Inflammatory macrophage treated with lipopolysaccharide for 1 hour (primary cell): Measurements from ENCODE around the gene UBE2E2.

Source experiments
- DNase-seq, 2 donors: peaks; one replicate each; pipeline ENCODE4 v3.0.0-alpha.2; 2020 to 2022

UBE2E2 gene

DNA sequence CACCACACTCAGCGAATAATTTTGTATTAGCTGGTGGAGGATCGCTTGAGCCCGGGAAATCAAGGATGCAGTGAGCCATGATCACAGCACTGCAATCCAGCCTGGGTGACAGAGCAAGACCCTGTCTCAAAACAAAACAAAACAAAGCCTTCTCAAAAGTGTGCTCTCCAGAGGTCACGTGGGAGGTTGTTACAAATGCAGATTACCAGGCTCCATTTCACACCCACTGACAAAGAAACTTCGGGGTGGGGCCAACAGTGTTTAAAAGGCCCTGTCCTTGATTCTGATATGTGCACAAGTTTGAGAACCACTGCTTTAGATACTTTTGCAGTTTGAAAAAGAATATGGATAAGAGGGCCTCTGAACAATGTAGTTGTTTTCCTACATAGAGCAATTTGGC lies 80.5 kb downstream of the UBE2E2 start:
- no peak for DNase-seq

DNA sequence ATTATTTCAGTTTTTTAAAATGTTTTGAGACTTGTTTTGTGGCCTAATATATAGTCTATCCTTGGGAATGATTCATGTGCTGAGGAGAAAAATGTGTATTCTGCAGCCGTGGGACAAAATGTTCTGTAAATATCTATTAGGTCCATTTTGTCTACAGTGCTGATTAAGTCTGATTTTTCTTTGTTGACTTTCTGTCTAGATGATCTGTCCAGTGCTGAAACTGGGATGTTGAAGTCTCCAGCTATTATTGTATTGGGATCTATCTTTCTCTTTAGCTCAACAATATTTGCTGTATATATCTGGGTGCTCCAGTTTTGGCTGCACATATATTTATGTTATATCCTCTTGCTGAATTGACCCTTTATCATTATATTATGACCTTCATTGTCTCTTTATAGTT lies 85.2 kb downstream of the UBE2E2 start:
- no peak for DNase-seq

DNA sequence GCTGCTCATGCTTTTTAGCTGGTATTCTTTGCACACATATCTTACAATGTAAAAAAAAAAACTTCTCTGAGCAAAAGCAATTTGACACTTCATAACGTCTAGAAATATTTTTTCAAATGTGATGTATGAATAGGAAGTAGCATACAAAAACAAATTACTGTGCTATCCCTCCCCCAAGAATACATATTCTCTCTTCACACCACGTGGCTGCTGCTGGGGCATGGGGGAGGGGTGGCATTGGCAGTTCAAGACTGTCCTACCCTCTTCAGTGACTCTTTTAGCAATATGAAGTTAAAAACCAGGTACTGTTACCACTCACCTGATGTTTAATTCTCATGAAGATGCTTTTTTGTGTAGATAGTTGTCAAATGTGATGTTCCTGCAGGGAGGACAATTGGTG lies 85.6 kb downstream of the UBE2E2 start:
- DNase-seq, result no peak

DNA sequence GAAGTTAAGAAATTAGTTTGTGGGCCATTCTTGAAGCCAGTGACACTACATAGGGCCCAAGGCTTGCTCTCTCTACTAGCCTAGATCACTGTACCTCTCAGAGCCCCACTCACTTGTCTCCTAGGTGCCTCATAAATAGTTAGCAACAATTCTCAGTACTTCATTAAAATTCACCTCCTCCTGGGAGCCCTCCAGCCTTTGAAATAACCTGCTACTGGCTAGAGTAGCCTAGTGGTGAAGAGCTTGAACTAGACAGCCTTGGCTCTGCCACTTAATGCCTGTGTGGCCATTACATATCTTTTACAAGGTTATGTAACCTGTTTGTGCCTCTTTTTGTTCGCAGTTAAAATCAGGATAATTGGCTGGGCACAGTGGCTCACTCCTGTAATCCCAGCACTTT lies 89.3 kb downstream of the UBE2E2 start:
- no peak for DNase-seq

DNA sequence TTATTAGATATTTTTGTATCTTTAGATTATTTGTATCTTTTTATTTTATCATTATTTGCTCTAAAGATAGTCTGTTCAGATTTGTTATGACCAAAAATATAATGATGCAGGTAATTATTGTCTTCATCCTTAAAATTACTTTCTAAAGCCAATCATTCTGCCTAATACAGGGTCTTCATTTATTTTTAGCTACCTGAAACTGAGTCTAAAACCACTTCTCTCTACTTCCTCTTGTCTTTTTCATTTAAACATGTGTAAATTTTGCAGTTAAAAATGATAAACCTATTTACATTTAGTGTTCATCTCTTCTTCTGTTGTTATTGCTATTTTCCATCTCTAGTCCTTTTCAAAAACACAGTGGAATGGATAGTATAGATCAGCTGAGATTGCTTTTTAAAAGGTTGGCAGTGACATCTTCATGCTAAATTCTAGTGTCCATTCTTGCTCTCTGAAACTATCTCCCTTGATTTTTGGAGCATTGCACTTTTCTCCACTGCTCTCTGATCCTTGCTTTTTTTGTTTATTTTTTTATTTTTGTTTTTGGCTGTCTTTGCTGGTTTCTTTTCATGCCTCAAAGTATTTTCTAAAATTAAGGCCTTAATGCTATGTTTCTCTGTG lies 91.8 kb downstream of the UBE2E2 start:
- DNase-seq, result no peak

DNA sequence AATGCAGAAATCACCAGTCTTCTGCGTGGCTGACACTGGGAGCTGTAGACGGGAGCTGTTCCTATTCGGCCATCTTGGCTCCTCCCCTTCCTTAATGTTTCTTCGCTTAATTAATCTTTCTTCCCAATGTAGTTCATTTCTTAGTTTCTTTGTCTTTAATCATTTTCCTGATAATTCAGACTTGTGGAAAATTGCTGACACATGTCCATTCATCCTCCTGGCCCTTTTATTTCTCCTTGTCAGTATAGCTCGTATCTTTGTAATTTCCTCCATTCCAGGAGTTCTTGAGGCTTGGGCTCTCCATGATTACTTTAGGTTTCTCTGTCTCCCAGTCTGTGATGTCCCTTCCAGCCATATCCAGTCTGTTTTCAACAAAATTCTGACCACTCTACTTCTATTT lies 98.7 kb downstream of the UBE2E2 start:
- DNase-seq, result no peak

DNA sequence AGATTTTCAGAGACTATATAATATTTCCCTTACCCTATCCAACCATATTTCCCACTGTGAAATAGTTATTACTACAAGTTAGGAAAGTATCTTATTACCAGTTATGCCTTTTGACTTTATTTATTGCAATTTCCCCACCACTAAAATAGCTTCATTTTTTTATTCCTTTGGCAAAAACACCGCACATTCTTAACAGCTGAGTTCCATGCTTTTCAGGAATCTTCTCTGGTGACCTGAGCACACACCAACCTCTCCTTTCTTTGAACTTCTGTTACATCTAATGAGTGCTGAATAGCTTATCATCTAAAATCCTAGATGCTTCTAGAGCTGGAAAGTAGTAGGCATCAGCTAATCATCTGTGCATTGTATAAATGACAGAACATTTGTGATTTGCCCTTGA lies 99.1 kb downstream of the UBE2E2 start:
- no peak for DNase-seq

DNA sequence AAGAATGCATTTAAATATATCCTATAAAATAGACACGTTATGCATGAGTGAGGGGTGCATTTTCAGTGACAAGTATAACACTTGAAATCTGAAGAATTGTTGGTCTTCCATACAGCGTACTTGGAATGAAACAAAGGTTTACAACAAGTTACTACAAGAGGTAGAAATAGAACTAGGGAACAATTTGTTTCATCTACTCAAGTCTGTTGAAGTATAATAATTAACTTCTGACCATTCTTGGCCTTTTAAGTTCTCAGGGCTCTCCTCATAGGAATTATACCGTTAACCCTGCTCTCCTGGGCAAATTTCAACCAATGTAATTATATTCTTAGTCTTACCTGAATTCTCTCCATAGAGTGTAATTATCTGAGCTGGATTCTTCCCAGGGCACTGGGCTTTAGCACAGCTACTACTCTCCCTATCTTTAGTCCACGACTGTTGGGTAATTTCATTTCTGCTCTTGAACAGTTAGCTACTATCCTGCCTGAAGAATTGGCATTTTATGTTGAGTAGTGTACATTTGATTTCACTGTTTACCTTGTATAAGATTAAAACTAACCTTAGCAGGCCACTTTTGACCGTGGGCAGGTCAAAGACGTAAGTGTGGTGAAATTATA lies 100.6 kb downstream of the UBE2E2 start:
- DNase-seq, result no peak

DNA sequence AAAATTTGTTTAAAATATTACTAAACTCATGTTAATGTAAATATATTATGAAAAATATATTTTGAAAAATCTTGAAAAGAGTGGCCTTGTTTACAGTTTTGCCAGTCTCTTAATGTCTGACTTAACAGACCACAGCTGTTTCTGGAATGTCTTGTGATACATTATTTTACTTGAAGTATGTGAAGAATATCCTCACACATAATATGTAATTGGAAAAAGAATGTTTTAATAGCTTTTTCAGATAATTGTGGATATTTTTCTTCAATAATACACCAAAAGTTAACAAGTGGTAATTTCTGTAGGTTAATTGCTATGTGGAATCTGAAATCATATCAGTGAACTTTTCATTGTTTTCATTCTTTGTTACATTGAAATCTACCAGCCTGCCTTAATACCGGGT lies 101.3 kb downstream of the UBE2E2 start:
- no peak for DNase-seq

DNA sequence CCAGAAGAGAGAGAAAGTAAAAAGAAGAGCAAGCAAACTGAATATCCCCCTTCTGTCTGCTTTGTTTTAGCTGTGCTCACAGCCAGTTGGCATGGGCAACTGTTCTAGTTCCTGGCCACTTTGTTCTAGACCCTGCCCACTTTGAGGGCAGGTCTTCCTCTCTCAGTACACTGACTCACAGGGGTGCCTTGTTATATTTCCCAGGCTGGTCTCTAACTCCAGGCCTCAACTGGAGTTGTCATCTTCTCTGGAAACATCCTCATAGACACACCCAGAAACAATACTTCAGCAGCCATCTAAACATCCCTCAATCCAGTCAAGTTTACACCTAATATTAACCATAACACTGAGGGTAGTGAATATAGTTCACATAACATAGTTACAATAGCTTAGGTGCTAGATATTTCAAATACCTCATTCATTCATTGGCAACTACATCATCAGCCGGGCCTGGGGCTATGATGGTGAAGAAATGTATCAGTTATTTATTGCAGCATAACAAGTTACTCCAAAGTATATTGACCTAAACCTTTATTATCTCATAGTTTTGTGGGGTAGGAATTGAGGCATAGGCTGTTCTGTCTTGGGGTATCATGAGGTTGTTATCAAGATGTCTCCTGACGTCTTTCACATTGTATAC lies 106.0 kb downstream of the UBE2E2 start:
- DNase-seq, result no peak

DNA sequence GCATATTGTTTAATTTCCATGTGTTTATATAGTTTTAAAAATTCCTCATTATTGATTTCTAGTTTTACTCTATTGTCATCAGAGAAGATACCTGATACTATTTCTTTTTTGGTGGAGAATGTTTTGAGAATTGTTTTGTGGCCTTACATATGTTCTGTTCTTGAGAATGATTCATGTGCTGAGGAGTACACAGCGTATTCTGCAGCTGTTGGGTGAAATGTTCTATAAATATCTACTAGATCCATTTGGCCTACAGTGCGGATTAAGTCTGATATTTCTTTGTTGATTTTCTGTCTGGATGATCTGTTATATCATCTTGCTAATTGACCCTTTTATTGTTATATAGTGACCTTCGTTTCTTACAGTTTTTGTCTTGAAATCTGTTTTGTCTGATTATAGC lies 109.7 kb downstream of the UBE2E2 start:
- no peak for DNase-seq

DNA sequence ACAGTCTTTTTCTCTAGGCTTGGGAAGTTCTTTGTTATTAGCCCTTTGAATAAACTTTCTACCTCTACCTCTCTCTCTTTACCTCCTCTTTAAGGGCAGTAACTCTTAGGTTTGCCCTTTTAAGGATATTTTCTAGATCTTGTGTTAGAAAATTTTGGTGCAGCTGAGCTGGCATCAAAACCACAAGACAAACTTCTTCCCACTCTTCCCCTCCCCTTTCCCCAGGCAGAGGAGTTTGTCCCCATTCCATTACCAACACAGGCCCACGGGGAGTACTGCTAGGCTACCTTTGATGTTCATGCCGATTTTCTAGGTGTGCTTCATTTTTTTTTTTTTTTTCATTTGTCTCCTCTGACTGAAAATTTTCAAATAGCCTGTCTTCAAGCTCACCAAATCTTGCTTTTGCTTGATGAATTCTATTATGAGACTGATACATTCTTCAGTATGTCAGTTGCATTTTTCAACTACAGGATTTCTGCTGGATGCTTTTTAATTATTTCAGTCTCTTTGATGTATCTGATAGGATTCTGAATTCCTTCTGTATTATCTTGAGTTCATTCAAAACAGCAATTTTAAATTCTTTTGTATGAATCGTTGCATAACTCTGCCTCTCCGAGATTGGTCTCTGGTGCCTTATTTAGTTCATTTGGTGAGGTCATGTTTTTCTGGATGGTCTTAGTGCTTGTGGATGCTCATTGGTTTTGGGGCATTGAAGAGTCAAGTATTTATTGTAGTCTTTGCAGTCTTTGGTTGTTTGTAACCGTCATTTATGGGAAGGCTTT lies 112.0 kb downstream of the UBE2E2 start:
- no peak for DNase-seq

DNA sequence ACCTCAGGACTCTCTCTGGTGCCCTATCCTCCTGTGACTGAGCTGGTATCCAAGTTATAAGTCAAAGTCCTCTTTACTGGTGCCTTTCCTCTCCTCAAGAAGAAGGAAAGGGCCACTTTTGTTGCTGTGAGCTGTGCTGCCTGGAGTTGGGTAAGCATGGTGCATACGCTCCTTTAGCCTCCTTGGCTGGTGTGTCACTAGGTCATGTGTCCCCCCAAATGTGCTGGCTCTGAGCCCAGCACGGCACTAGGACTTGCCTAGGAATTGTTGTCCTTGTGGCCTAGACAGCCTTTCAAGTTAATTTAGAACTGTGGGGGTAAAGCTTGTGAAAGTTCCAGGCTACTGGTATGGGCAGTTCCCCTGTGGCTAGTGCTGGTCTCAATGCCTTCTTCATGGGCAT lies 113.8 kb downstream of the UBE2E2 start:
- DNase-seq, result no peak

DNA sequence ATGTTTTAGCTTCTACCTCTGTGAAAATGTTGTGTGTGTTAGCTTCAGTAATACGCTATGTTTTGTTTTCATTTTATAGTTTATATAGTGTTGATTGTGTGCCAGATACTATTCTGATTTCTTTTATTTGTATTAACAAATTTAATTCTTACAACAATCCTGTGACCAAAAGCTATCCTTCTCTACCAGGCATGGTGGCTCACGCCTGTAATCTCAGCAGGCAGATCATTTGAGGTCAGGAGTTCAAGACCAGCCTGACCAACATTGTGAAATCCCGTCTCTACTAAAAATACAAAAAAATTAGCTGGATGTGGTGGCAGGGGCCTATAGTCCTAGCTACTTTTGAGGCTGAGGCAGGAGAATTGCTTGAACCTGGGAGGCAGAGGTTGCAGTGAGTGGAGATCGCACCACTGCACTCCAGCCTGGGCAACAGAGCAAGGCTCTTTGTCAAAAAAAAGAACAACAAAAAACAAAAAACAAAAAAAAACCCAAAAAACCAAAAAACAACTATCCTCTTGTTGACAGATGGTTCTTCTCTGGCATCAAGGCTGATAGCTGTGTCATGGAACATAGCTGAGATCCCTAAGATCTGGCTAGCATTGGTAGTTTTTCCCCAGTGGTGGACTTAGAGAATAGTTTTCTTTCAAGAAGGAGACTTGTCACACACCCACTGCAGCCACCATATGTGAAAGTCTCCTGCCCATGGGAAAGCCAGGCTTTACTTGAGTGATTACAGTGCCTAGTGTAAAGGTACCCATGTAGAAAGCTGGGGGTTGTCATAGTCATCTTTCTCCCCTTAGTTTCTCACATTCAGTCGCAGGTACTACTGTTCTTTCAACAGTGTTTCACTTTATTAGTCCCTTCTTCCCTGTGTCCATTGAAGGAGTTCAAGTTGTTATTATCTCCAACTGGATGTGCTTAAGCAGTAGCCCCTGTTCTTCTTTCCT lies 116.5 kb downstream of the UBE2E2 start:
- DNase-seq, result no peak

DNA sequence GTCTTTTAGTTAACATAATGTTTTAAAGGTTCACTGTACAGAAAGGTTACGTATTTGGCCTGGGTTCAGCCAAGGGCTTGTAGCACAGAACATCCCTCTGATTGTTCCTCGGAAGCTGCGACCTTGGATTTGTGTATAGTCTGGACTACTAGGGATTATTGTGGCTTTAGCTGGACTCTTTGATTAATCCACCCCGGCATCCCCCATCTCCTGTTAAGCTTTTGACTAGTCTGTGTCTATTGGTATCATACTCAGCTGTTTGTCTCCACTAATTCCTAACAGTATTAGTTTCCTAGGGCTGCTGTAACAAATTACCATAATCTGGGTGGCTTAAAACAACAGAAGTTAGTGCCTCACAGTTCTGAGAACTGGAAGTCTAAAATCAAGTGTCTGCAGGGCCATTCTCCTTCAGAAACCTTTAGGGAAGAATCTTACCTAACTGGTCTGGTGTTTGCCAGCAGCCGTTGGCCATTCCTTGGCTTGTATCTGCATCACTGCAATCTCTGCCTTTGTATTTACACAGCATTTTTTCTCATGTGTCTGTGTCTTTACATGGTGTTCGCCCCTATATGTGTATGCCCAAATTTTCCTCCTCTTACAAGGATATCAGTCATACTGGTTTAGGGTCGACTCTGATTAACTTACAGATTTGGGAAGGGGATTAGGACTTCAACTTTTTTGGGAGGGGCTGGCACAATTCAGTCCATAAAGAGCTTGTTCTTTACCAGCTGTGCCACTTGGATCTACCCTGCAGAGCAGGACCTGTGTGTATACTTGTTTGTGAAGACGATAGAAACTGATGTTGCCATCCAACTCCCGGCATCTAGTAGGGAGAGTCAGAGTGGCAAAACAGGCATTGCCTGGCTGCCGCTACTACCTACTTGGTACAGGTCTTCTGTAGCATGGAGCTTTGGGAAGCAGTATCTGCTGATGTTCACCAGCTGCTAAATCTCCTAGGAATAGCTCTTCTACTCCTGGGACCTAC lies 117.8 kb downstream of the UBE2E2 start:
- DNase-seq, result no peak

DNA sequence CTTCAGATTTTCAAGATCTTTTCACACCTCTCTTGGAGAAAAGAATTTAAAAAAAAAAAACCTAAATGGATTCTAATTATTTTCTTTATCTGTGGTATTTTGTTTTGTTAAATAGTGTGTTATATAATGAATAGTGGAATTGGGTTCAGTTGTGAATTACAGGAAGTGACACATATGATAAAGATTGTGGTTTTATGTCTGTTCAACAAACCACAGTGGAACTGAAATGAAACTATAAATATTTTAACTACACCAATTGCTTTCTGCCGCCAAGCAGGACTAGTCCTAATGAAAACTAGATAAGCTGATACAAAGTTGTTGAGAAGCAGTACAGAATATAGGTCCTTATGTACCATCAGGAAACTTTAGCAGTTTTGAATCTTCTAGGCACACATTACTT lies 121.6 kb downstream of the UBE2E2 start:
- peak; percentile 22 to 25 for DNase-seq

DNA sequence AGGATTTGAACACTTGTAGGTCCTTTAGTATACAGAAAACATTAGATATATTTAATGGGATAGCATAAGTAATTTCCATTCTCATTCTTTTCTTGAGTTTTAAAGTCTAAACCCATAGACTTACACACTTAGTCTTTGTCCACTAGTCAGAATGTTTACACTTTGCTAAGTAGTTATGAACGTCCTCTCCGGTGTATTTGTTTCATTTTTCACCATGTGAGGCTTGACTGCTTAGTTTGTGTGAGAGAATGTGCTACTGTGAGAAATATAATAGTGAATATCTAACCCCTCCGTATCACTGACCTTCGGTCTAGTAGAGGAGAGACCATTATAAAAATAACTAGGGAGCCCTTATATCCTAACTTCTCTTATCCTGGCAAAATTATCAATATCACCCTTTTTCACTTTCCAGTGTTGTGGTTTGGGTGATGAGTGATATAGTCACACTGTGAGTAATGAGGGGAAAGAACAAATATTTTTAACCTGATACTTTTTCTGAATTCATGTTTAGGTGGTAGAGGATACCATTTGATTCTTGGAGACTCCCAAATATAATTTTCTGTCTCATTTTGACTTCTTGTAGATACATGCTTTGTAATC lies 122.4 kb downstream of the UBE2E2 start:
- peak; percentile 14 to 21 for DNase-seq

DNA sequence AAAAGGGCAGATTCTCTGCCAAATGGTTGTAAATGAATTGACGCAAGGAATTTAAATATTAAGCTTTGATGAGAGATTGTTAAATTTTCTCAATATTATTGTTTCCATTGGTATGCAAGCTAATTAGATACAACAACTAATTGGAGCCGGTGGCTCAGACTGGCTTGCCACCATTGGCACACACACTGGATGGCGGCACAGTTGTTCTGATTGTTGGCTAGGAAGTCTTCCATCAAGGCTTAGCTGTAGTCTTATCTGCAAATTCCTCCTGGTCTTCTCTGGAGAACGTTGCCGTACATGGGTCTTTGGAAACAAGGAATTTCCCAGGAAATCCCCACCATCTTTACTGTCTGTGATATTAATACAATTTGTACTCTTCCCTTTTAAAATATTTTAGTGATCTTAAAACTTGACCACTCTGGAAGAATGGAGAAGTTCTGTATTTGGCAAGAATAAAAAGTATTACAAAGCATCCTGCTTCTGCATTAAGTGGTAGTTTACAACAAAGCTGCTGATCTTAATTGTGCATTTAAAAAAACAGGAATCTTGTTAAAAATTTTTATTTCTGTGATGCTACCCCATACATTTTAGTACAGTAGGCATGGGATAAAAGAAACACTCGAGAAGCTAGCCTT lies 126.5 kb downstream of the UBE2E2 start:
- DNase-seq, result peak; percentile 71 to 82

DNA sequence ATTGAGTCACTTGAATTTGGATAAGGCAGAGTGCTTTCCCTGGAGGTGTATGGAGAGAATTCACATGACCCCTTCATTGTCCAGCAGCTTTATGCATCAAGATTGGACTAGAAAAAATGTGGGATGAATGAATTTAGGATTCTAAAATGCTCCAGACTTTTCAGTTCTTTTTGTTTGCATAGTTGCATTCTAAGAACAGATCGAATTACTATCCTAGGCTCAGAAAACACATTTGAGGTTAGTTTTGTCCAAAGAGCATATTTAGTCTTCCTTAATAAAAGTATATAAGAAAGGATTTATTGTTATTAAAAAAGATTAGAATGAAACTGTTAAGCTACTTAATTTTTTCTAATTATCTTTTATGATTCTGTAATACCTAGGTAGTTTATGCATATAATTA lies 127.4 kb downstream of the UBE2E2 start:
- DNase-seq, result no peak

DNA sequence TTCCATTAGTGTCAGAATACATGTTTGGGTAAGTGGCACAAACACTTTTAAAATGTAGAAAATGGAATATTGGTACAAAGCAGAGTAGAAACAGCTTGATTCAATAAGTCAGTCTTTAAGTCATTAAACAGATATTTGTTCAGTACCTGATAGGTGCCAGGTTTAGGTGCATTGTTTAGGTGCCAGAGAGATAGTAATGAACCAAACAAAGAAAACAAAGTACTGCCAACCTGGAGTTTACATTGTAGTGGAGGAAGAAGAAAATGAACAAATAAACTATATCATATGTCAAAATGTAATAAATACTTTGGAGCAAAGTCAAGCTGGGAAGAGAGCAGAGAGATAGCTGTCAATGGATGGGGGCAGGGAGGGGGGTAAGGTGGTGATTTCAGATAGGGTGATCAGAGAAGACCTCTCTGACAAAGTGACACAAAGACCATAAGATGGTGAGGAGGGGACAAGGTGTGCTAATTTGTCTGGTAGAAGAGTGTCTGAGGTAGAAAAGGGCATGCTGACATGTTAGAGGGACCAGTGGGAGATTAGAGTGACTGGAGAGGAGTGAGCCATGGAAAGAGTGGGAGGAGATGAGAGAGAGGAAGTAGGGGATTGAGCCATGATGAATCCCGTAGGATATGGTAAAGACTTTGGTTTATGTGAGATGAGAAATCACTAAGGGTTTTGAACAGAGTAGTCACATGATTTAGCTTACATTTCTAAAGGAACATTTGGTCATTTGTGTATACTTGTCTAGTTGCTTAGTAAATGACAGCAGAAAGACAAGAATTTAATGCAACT lies 128.2 kb downstream of the UBE2E2 start:
- DNase-seq, result peak; percentile 30 to 79
